GM10266 (cell line): ENCODE measurements around the gene SH3BP5L.

ENCODE experiments used
- DNase-seq: peaks from one replicate; pipeline ENCODE4 v3.0.0; 2012; ENCODE audit errors: extremely low spot score
- TF ChIP-seq, protein P1 (sequence below): IDR thresholded peaks from 2 replicates; pipeline ENCODE4 v1.5.1; 2012; ENCODE audit warnings: mild to moderate bottlenecking, low read depth; ENCODE audit not compliant: control insufficient read depth, insufficient read depth; ENCODE audit errors: missing control alignments

The SH3BP5L gene

DNA sequence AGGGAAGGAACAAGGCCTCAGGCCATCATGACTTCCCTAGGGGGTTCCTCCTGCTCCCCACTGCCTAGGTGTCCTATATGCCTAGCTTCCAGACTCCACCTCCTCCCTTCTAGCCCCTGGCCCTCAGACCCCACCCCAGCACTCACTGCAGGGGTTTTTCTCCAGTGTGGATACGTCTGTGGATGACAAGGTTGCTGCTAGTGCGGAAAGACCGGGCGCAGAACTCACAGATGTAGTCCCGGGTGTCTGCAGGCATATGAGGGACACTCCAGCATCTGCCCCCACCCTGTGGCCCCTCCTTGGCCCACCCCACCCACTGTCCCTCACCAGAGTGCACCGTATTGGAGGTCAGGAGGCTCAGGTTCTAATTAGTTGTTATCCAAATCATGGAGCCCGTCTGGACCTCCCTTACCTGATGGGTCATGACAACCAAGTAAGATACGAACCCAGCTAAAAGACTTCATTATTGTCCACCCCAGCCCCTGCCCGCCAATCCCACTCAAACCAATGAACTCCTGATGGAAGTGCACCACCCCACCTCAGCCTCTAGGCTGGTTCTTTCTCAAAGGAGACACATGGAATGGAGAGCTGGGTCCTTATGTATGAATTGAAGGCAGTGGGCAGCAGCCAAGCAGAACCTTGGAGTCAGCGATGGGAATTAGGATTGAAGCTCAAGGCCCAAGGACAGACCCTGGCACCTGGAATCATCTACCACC is 25.0 kb upstream of the SH3BP5L start:
- TF ChIP-seq, protein P1, sequence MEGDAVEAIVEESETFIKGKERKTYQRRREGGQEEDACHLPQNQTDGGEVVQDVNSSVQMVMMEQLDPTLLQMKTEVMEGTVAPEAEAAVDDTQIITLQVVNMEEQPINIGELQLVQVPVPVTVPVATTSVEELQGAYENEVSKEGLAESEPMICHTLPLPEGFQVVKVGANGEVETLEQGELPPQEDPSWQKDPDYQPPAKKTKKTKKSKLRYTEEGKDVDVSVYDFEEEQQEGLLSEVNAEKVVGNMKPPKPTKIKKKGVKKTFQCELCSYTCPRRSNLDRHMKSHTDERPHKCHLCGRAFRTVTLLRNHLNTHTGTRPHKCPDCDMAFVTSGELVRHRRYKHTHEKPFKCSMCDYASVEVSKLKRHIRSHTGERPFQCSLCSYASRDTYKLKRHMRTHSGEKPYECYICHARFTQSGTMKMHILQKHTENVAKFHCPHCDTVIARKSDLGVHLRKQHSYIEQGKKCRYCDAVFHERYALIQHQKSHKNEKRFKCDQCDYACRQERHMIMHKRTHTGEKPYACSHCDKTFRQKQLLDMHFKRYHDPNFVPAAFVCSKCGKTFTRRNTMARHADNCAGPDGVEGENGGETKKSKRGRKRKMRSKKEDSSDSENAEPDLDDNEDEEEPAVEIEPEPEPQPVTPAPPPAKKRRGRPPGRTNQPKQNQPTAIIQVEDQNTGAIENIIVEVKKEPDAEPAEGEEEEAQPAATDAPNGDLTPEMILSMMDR: no peak
- no peak for DNase-seq

DNA sequence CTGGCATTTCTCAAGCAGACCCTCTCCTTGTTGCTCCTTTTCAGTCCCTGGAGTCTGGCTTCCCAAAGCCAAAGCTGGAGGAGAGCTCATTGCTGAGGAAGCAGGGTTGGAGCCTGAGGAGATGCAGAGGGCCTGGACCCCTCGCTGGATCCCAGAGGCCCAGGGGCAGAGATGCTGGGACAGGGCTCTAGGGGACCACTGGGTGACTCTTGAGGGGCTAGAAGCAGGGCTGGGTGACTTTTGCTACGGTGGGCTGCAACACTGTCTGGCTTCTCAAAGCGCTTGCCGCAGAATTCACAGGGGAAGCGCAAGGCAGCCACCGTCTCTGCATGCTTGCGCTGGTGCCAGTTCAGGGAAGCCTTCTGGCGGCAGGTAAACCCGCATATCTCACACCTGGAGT is 24.4 kb upstream of the SH3BP5L start:
- no peak for DNase-seq
- TF ChIP-seq, protein P1: no peak

DNA sequence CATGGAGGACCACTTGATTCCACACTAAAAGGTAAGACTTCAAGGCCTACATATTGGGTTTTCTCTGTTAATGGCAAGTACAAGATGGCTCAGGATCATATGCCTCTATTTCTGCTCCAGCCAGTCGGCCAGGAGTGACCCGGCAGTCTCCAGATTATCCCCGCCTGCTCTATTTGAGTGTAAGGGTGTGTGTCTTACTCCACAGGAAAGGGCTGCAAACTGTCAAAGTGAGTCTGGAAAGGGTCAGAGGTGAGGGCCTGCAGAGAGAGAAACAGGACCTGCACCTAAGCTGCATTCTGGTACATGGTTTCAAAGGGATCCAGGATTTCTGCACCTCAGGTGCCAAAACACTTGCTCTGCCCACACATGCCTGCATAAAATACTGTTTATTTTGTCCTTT is 23.9 kb upstream of the SH3BP5L start:
- TF ChIP-seq, protein P1: no peak
- DNase-seq: no peak

DNA sequence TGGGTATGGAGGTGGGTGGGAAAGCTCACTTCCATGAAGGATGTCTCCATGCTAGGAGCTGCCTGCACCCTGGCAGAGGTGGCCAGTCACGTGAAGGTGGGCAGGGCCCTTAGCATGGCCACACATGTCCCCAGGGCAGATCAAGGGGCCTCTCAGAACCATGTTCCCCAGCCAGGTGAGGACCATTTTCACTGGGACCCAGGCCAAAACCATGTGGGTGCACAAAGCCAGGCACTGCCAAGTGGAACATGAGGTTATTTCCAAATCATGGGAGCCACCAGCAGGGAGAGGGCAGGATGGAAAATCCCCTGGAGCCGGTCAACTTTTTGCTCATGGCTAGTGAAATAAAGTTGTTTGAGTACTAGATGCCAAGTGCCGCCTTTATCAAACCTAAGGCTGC is 23.4 kb upstream of the SH3BP5L start:
- DNase-seq: no peak
- TF ChIP-seq, protein P1: no peak

DNA sequence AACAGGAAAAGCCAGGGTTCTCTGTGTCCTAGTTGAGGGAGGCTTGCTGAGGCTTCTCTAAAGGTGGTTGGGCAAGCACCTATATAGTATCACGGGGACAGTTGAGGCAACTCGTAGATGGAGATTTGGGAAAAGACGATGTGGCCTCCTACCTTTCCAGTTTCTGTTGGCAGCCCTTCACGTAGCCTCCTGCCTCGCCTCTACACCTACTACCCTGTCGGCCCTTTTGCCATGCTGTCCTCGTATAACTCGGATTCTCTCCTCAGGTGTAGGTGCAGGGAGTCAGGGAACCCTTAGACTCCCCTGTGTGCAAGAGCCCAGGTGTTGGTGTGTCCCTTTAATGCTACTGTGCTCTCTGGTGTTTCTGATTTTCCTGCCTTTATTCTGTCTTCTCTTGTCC is 22.9 kb upstream of the SH3BP5L start:
- DNase-seq: no peak
- TF ChIP-seq, protein P1: no peak

DNA sequence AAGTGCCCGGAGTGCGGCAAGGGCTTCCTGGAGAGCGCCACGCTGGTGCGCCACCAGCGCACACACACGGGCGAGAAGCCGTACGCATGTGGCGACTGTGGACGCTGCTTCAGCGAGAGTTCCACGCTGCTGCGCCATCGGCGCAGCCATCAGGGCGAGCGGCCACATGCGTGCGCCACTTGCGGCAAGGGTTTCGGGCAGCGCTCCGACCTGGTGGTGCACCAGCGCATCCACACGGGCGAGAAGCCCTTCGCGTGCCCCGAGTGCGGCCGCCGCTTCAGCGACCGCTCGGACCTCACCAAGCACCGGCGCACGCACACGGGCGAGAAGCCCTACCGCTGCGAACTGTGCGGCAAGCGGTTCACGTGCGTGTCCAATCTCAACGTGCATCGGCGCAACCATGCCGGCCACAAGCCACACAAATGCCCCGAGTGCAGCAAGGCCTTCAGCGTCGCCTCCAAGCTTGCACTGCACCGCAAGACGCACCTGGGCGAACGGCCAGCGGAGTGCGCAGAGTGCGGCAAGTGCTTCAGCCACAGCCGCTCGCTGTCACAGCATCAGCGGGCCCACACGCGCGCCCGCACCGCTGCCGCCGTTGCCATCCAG is 22.3 kb upstream of the SH3BP5L start:
- no peak for DNase-seq
- TF ChIP-seq, protein P1: no peak
